NCI-H774 (cell line): Measurements from ENCODE around the gene SLC12A3.
"Not testable (repeated sequence)": the region's sequence is repeated elsewhere in the genome, so short reads cannot be mapped to it uniquely, and the experiment has no call there.

Experiments used
- DNase-seq: peaks from one replicate; lab custom pipeline; 2025; lab: John Stamatoyannopoulos, UW

The SLC12A3 gene

GRCh38 chr16:56868766-56869165, 3.8 kb downstream of the SLC12A3 start:
- DNase-seq = not testable (repeated sequence)

GRCh38 chr16:56869513-56870275, 4.7 kb downstream of the SLC12A3 start:
- DNase-seq = no peak

GRCh38 chr16:56870276-56870888, 5.4 kb downstream of the SLC12A3 start:
- DNase-seq = no peak

- DNase-seq = no peak
Measured at GRCh38 chr16:56871172-56871593, 6.2 kb downstream of the SLC12A3 start.

- DNase-seq = no peak
Measured at GRCh38 chr16:56872863-56873391, 7.9 kb downstream of the SLC12A3 start.

GRCh38 chr16:56874800-56875199, 9.8 kb downstream of the SLC12A3 start:
- no peak for DNase-seq

GRCh38 chr16:56876048-56876447, 11.0 kb downstream of the SLC12A3 start:
- no peak for DNase-seq

- no peak for DNase-seq
Measured at GRCh38 chr16:56877486-56878182, 12.6 kb downstream of the SLC12A3 start.

- DNase-seq = no peak
Measured at GRCh38 chr16:56878282-56878854, 13.4 kb downstream of the SLC12A3 start.

GRCh38 chr16:56879276-56879675, 14.3 kb downstream of the SLC12A3 start:
- no peak for DNase-seq

GRCh38 chr16:56880176-56880575, 15.2 kb downstream of the SLC12A3 start:
- no peak for DNase-seq

GRCh38 chr16:56880685-56881084, 15.7 kb downstream of the SLC12A3 start:
- no peak for DNase-seq

- no peak for DNase-seq
Measured at GRCh38 chr16:56882077-56882800, 17.2 kb downstream of the SLC12A3 start.

GRCh38 chr16:56883586-56883985, 18.6 kb downstream of the SLC12A3 start:
- DNase-seq = no peak

- no peak for DNase-seq
Measured at GRCh38 chr16:56884026-56884582, 19.1 kb downstream of the SLC12A3 start.

GRCh38 chr16:56884929-56885328, 19.9 kb downstream of the SLC12A3 start:
- not testable (repeated sequence) for DNase-seq

GRCh38 chr16:56885446-56886162, 20.6 kb downstream of the SLC12A3 start:
- no peak for DNase-seq

GRCh38 chr16:56886296-56886695, 21.3 kb downstream of the SLC12A3 start:
- DNase-seq = no peak

GRCh38 chr16:56886826-56887225, 21.8 kb downstream of the SLC12A3 start:
- DNase-seq = no peak

- DNase-seq = no peak
Measured at GRCh38 chr16:56888806-56889205, 23.8 kb downstream of the SLC12A3 start.

- DNase-seq = no peak
Measured at GRCh38 chr16:56889206-56889605, 24.2 kb downstream of the SLC12A3 start.
